Suprapubic skin (tissue), 4 donors: Measurements from ENCODE around the gene DDX10. TPM values are rescaled to one million over a fixed set of nuclear protein-coding genes. Genes with fewer than 3 reads are reported as not detected.

Experiments used
- DNase-seq, 2 donors: peaks; one replicate each; pipeline ENCODE4 v3.0.0-alpha.2; 2019; ENCODE audit warnings: low spot score in 2 of 2
- H3K27ac ChIP-seq: fragments of 200-600 bp; sonication (generic); one replicate; pipeline ENCODE4 v1.5.1; 2019
- H3K27me3 ChIP-seq: fragments of 200-600 bp; sonication (generic); one replicate; pipeline ENCODE4 v1.5.1; 2019
- H3K36me3 ChIP-seq: fragments of 200-600 bp; sonication (generic); one replicate; pipeline ENCODE4 v1.5.1; 2019
- H3K4me1 ChIP-seq: fragments of 200-600 bp; sonication (generic); one replicate; pipeline ENCODE4 v1.5.1; 2019
- H3K4me3 ChIP-seq: fragments of 200-600 bp; sonication (generic); one replicate; pipeline ENCODE4 v1.5.1; 2019; ENCODE audit warnings: mild to moderate bottlenecking
- H3K9me3 ChIP-seq: fragments of 200-600 bp; sonication (generic); one replicate; pipeline ENCODE4 v1.5.1; 2019
- CTCF ChIP-seq, 2 donors: fragments of 200-600 bp in 1 of 2; fragments of 450-650 bp in 1 of 2; sonication (generic) in 1 of 2; IDR thresholded peaks; one replicate each; pipeline ENCODE4 v1.5.1; 2016 to 2019; ENCODE audit warnings: antibody characterized with exemption in 2 of 2, mild to moderate bottlenecking in 1 of 2, moderate library complexity in 1 of 2
- EP300 ChIP-seq: sonication (generic); formaldehyde crosslinking; IDR thresholded peaks from one replicate; pipeline ENCODE4 v1.6.1; 2017; ENCODE audit warnings: antibody characterized with exemption
- POLR2A ChIP-seq, 2 donors: fragments of 450-650 bp; IDR thresholded peaks; one replicate each; pipeline ENCODE4 v1.6.1; 2017; ENCODE audit warnings: antibody characterized with exemption in 2 of 2, mild to moderate bottlenecking in 2 of 2, moderate library complexity in 2 of 2
- POLR2AphosphoS5 ChIP-seq, 3 donors: sonication (generic); formaldehyde crosslinking; IDR thresholded peaks; one replicate each; pipeline ENCODE4 v1.6.1; 2017; ENCODE audit warnings: antibody characterized with exemption in 3 of 3
- WGBS: methylation state at CpG from one replicate; pipeline ENCODE4 v1.1.5; 2018; 5-methylcytosine and 5-hydroxymethylcytosine counted together
- total RNA-seq, 4 donors: library from RNA; depleted of rRNA; stranded (reverse); fragments of >200 nt; gene quantifications; one replicate each; pipeline ENCODE4 v1.1.0, GENCODE V29; 2016

DDX10 gene
- total RNA-seq, 4 donors from 2014 or later, result 21.9 to 30.7 (median 27.2) TPM

DNA sequence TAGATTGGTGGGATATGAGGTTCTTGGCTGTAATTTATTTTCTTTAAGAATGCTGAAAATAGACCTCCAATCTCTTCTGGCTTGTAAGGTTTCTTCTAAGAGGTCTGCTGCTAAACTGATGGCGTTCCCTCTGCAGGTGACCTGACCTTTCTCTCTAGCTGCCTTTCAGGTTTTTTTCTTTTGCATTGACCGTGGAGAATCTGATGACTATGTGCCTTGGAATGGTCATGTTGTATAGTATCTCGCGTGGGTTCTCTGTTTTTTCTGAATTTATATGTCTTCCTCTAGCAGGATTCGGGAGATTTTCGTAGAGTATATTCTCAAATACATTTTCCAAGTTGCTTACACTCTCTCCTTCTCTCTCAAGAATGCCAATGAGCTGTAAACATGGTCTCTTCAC lies 122.2 kb downstream of the DDX10 start:
- Histone ChIP-seq H3K27ac (no peak overlapping the region), H3K4me1 (peaks cover 8% of the 10 kb centered on the region), H3K4me3 (no peak overlapping the region)

DNA sequence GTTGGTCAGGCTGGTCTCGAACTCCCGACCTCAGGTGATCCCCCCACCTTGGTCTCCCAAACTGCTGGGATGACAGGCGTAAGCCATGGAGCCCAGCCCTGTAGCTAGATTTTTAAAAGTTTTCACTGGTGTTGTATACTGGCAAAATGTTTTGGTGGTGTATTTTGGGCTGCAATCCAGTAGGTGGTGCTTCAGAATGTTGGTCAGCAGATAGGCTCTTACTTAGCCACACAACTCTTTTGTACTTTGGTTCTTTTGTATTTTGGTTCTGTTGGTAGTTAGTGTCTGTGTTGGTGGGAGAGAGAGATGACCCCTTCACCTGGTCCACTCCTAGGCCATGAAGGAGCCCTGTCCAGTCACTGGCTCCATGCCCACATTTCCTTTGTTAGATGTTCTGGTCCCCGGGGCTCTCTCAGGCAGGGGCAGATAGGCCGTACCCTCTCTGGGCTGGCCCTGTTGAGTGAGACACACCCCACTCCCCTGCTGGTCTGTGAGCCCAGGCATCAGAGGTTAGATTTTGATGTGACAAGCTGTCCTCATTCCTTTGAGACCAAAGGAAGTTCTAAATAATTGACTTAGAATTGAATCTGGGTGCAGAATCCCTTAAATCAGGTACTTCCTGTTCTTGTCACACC lies 123.8 kb downstream of the DDX10 start:
- WGBS, result 87% methylated on average over 5 of the region's 5 CpGs
- peaks cover 8% of the 10 kb centered on the region for H3K4me1 ChIP-seq
- H3K4me3 ChIP-seq, result no peak overlapping the region
- H3K36me3 ChIP-seq, result no peaks in the 10 kb centered on the region
- TF ChIP-seq POLR2A (IDR thresholded peaks at IDR 0.05) (no peak), CTCF (IDR thresholded peaks at IDR 0.05) (no peak), POLR2AphosphoS5 (IDR thresholded peaks at IDR 0.05) (no peak), EP300 (no peak)
- H3K9me3 ChIP-seq, result no peaks in the 10 kb centered on the region
- no peak overlapping the region for H3K27ac ChIP-seq
- no peak for DNase-seq
- no peaks in the 10 kb centered on the region for H3K27me3 ChIP-seq

More for the DNA sequence above, 122.2 kb downstream of the DDX10 start:
- no peak for DNase-seq
- TF ChIP-seq POLR2A (IDR thresholded peaks at IDR 0.05), result no peak
- no peak for TF ChIP-seq EP300
- no peak for TF ChIP-seq POLR2AphosphoS5 (IDR thresholded peaks at IDR 0.05)
- no peak for TF ChIP-seq CTCF (IDR thresholded peaks at IDR 0.05)
- 95% methylated on average over 6 of the region's 6 CpGs for WGBS
- no peaks in the 10 kb centered on the region for H3K36me3 ChIP-seq
- no peaks in the 10 kb centered on the region for H3K27me3 ChIP-seq
- no peaks in the 10 kb centered on the region for H3K9me3 ChIP-seq

- DNase-seq, result no peak
- H3K4me1 ChIP-seq, result peaks cover 8% of the 10 kb centered on the region
- no peaks in the 10 kb centered on the region for H3K36me3 ChIP-seq
- H3K9me3 ChIP-seq, result no peaks in the 10 kb centered on the region
- no peak overlapping the region for H3K27ac ChIP-seq
- TF ChIP-seq POLR2A (IDR thresholded peaks at IDR 0.05) (no peak), CTCF (IDR thresholded peaks at IDR 0.05) (no peak), EP300 (no peak)
- 71% methylated on average over 5 of the region's 5 CpGs for WGBS
- H3K4me3 ChIP-seq, result no peak overlapping the region
- no peaks in the 10 kb centered on the region for H3K27me3 ChIP-seq
Observed at GRCh38 chr11:108790501-108791299, 125.8 kb downstream of the DDX10 start.

DNA sequence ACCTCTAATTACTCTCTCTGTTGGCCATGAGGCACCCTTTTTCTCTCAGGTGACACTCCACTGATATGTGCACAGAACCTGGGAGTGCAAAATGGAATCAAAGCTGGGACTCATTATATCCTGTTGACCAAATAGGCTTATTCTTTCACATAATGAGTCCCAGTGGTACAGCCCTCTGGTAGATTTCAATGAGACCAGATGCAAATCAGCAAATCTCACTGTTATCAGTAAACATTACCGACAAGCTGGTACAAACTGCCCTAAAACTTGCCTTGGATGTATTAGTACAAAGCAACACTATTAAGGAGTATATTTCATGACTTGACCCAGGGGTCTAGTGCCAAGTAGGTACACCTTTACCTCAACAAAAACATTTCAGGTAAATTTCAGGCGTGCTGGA lies 128.3 kb downstream of the DDX10 start:
- 79% methylated on average over 2 of the region's 2 CpGs for WGBS
- no peak for DNase-seq
- no peaks in the 10 kb centered on the region for H3K27me3 ChIP-seq
- no peaks in the 10 kb centered on the region for H3K4me1 ChIP-seq
- H3K27ac ChIP-seq, result no peak overlapping the region
- H3K9me3 ChIP-seq, result no peaks in the 10 kb centered on the region
- TF ChIP-seq POLR2A (IDR thresholded peaks at IDR 0.05) (no peak), EP300 (no peak), CTCF (IDR thresholded peaks at IDR 0.05) (no peak), POLR2AphosphoS5 (IDR thresholded peaks at IDR 0.05) (no peak)
- no peaks in the 10 kb centered on the region for H3K36me3 ChIP-seq
- H3K4me3 ChIP-seq, result no peak overlapping the region

DNA sequence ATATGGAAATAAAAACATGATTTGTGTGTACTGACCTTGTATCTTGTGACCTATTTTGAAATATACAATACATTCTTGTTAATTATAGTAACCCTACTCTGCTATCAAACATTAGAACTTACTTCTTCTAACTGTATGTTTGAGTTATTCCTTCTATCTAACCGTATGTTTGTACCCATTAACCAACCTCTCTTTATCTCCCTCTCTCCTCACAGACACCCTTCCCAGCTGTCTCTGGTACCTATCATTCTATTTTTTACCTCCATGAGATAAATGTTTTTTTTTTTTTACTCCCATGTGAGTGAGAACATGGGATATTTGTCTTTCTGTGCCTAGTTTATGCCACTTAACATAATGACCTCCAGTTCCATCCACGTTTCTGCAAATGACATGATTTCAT lies 128.7 kb downstream of the DDX10 start:
- Histone ChIP-seq H3K27ac (no peak overlapping the region), H3K4me1 (no peaks in the 10 kb centered on the region), H3K36me3 (no peaks in the 10 kb centered on the region), H3K27me3 (no peaks in the 10 kb centered on the region), H3K9me3 (no peaks in the 10 kb centered on the region), H3K4me3 (no peak overlapping the region)
- TF ChIP-seq CTCF (IDR thresholded peaks at IDR 0.05) (no peak), EP300 (no peak), POLR2AphosphoS5 (IDR thresholded peaks at IDR 0.05) (no peak), POLR2A (IDR thresholded peaks at IDR 0.05) (no peak)
- no peak for DNase-seq
- WGBS, result 70% methylated on average over 2 of the region's 2 CpGs
